WERI-Rb-1 (cell line): ENCODE data around the gene APBA1.

ENCODE experiments used
- DNase-seq: peaks from one replicate; pipeline ENCODE4 v3.0.0-alpha.2; 2020
- H3K27ac ChIP-seq: fragments of 250-450 bp; sonication (Bioruptor Pico); 2 replicates; pipeline ENCODE4 v1.5.1; 2020; ENCODE audit warnings: mild to moderate bottlenecking, moderate library complexity
- H3K27me3 ChIP-seq: fragments of 250-450 bp; sonication (Bioruptor Pico); 2 replicates; pipeline ENCODE4 v1.5.1; 2021; ENCODE audit warnings: mild to moderate bottlenecking, low read depth, moderate library complexity; ENCODE audit not compliant: insufficient read depth, severe bottlenecking
- H3K36me3 ChIP-seq: fragments of 250-450 bp; sonication (Bioruptor Pico); 2 replicates; pipeline ENCODE4 v1.5.1; 2020; ENCODE audit warnings: mild to moderate bottlenecking, moderate library complexity
- H3K4me3 ChIP-seq: 2 replicates; pipeline ENCODE4 v1.5.1; 2011; ENCODE audit warnings: low read depth, mild to moderate bottlenecking, control low read depth, low read length
- H3K9me3 ChIP-seq: fragments of 250-450 bp; sonication (Bioruptor Pico); 2 replicates; pipeline ENCODE4 v1.5.1; 2021; ENCODE audit warnings: mild to moderate bottlenecking, moderate library complexity; ENCODE audit not compliant: severe bottlenecking
- CTCF ChIP-seq: IDR thresholded peaks from 2 replicates; pipeline ENCODE4 v1.5.1; 2011; ENCODE audit warnings: low read depth, mild to moderate bottlenecking, control low read depth, inconsistent platforms, low read length

APBA1 gene

DNA sequence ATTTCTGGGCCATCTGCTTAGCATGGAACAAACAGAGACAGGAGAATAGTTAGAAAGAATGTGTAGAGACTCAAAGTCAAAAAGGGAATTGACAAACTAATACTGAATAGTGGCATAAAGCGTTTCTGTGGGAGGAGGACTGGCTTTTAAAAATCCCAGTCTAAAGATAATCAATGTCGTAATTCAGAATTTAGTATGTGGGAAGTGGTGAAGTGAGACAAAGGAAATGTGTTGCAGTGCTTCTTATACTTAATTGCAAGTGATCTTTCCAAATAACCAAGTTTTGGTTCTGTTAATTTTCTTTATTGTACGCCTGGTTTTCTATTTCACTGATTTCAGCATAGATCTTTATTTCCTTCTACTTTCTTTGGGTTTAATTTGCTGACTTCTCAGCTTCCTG lies 214.0 kb downstream of the APBA1 start:
- H3K36me3 ChIP-seq = no peaks in the 10 kb centered on the region
- no peak overlapping the region for H3K4me3 ChIP-seq
- no peaks in the 10 kb centered on the region for H3K9me3 ChIP-seq
- H3K27ac ChIP-seq = no peak overlapping the region
- H3K27me3 ChIP-seq = no peaks in the 10 kb centered on the region
- no peak for DNase-seq
- no peak for TF ChIP-seq CTCF

DNA sequence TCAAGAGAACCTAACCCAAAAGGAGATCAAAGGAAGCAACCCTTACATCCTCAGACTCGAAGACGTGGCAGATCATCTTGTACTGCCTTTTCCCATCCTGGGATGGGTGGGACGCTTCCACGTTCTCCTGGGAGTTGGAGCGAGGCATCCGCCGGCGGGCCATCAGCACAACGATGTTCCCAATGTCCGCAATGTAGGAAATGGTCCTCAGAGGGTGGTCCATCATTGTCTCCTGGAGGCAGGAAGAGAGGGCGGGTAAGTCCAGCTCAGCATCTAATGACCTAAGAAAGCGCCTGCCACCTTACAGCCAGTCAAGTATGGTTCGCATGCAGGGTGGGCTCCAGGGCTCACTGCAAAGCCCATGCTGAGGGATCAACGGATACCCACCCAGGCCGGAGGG lies 216.0 kb downstream of the APBA1 start:
- H3K36me3 ChIP-seq = no peaks in the 10 kb centered on the region
- TF ChIP-seq CTCF = no peak
- no peak for DNase-seq

GRCh38 chr9:69455311-69455710 lies 216.9 kb downstream of the APBA1 start:
- H3K9me3 ChIP-seq = no peaks in the 10 kb centered on the region
- no peaks in the 10 kb centered on the region for H3K27me3 ChIP-seq
- no peak for TF ChIP-seq CTCF
- H3K27ac ChIP-seq = no peak overlapping the region
- no peak for DNase-seq
- H3K36me3 ChIP-seq = no peaks in the 10 kb centered on the region
- no peak overlapping the region for H3K4me3 ChIP-seq

More for the DNA sequence above, 216.0 kb downstream of the APBA1 start:
- no peaks in the 10 kb centered on the region for H3K9me3 ChIP-seq
- no peak overlapping the region for H3K27ac ChIP-seq
- no peak overlapping the region for H3K4me3 ChIP-seq
- no peaks in the 10 kb centered on the region for H3K27me3 ChIP-seq

DNA sequence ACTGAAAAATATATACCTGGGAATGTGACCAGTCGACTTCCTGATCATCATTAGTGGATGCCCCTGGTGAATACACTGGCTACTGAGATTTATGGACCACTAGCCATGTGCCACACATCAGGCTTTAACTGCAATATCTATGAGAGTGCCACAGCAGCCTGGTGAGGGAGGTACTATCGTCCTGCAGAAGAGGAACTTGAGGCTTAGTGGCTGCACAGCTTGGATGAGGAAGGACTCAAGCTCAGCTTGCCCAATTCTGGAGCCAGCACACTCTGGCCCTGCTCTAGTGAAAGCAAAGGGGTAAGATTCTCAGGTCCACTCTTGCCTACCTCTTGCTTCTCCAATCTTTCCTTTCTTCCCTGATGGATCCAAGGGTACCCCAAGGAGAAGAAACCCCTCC lies 217.8 kb downstream of the APBA1 start:
- no peak for TF ChIP-seq CTCF
- H3K27me3 ChIP-seq = no peaks in the 10 kb centered on the region
- H3K27ac ChIP-seq = no peak overlapping the region
- no peaks in the 10 kb centered on the region for H3K36me3 ChIP-seq
- DNase-seq = no peak
- H3K9me3 ChIP-seq = no peaks in the 10 kb centered on the region
- no peak overlapping the region for H3K4me3 ChIP-seq

GRCh38 chr9:69453746-69454145 lies 218.4 kb downstream of the APBA1 start:
- no peak for DNase-seq
- H3K36me3 ChIP-seq = no peaks in the 10 kb centered on the region
- no peak overlapping the region for H3K27ac ChIP-seq
- no peak for TF ChIP-seq CTCF
- H3K9me3 ChIP-seq = no peaks in the 10 kb centered on the region
- H3K4me3 ChIP-seq = no peak overlapping the region
- no peaks in the 10 kb centered on the region for H3K27me3 ChIP-seq

DNA sequence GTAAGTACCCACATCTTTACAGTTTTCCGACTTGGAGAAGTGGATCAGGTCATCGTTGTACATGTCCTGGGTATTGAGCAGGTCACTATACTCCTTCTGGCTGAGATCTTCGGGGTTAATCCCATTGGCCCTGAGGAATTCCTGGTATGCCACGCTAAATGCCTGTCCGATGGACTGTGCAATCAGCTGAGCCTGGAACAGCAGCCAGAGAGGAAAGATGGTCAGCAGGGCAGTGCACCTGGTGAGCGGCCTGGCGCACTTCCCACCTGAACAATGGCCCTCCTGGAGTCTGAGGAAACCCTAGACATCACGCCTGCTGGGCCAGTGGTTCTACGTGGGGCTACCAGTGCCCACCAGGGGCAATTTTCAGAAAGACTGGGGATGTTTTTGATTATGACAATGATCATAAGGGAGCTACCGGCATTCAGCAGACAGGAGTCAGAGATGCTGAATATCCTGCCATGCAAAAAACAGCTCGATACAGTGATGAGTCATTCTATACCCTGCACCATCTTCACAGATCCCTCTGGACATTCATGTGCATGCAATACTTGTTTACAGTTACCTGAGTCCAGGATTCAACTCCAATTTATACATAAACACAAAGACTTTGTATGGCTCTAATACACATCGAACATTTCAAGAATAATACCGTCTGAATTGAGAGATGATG lies 219.9 kb downstream of the APBA1 start:
- DNase-seq = no peak
- no peak overlapping the region for H3K4me3 ChIP-seq
- no peak for TF ChIP-seq CTCF
- no peaks in the 10 kb centered on the region for H3K27me3 ChIP-seq
- no peak overlapping the region for H3K27ac ChIP-seq
- no peaks in the 10 kb centered on the region for H3K9me3 ChIP-seq
- no peaks in the 10 kb centered on the region for H3K36me3 ChIP-seq
